NOMO-1 treated with dmso at 0.1 percent for 144 hours (cell line): Measurements from ENCODE around the gene DAAM2.

Experiments
- DNase-seq: peaks from one replicate; lab custom pipeline; 2025; ENCODE audit not compliant: unreplicated experiment; lab: John Stamatoyannopoulos, UW

Gene DAAM2

GRCh38 chr6:39884696-39885095 is 92.5 kb downstream of the DAAM2 start:
- DNase-seq, result no peak

DNA sequence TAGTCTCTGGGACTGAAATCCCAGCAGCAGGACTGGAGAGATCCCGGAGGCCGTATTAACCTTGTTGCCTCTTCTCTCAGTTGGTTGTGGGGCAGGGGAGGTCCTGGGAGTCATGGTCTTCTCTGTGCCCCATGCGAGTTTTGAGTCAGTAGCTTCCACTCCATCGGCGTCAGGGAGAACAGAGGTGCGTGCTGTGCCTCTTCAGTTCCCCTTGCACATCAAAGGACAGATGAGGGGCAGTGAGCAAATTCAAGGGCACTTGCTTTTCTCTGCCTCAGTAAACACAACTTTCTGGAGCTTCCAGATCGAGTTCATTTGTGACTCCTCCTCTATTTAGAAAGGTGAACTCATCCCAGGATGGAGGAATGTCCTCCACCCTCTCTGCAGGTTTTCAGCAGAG is 93.5 kb downstream of the DAAM2 start:
- no peak for DNase-seq

- no peak for DNase-seq
Measured at GRCh38 chr6:39886871-39887270, 94.7 kb downstream of the DAAM2 start.

DNA sequence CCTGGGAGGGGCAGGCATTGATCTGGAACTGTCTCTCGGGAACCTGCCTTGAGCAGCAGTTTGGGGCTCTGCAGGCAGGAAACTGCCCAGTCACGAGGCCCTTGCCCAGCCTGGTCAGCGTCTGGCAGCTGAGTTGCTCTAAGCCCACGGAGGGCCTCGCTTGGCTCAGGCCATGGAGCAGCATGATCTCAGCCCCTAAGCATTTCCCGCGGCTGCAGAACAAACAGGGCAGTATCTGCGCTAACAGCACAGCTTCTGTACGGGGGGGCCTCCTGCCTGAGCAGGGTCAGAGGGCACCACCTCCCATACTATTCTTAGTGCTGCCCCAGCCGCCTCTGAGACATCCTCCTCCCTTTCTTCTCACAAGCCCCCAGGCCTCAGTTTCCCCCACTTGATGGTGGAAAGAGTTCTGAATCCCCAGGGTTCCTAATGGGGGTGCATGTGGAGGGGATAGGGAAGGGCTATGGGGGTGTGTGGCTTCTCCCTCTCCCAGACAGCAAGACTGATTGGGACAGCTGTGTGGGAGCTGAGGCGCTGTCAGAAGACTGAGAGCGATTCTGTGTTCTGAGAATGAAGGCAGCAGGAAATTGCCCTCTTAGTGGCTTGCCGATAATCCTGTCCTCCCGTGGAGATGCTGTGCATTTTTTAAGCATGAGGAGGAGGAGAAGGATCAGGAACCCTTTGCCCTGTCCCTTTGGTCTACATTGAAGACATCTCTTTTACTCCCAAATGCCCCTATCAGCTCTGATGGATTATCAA is 95.7 kb downstream of the DAAM2 start:
- no peak for DNase-seq

GRCh38 chr6:39889229-39889628 is 97.1 kb downstream of the DAAM2 start:
- DNase-seq, result no peak

DNA sequence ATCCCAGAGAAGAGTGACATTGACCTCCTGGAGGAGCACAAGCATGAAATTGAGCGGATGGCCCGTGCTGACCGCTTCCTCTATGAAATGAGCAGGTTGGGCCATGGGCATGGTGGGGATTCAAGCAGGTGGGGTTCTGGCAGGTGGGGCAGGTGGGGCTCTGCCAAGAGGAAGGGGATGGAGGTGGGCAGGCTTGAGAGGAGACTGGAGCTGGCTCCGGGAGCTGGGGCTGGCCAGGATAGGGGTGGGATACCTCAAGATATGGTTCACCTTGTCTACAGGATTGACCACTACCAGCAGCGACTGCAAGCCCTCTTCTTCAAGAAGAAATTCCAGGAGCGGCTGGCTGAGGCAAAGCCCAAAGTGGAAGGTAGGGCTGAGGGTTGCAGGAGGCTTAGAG is 99.2 kb downstream of the DAAM2 start:
- DNase-seq, result no peak

- no peak for DNase-seq
Measured at GRCh38 chr6:39891976-39892375, 99.8 kb downstream of the DAAM2 start.

DNA sequence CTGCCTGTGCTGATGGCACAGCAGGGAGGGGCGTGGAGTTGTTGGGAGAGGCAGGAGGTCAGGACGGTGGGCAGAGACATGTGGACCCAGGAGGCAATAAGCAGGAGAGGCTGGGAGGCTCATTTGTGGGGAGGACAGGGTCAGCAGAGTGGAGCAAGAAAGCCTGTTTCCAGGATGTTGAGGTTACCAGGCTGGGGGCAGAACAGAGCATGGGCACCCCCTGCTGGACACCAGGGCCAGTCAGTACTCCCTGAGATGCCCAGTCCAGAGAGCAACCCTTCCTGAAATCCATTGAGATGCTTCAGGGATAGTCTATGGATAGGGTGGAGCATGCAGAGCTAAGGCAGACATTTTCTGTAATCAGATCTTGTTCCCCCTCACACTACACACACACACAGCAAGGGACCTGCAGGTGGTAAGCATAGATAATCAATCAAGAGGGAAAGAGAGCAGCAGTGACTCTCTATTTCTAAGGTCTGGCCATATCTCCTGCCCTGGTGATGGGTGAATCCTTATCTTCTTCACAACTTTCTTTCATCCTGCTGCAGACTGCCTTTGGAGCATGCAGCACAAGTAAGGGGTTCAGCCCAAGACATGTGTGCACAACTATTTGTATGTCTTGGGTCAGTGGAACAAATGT is 100.4 kb downstream of the DAAM2 start:
- no peak for DNase-seq

DNA sequence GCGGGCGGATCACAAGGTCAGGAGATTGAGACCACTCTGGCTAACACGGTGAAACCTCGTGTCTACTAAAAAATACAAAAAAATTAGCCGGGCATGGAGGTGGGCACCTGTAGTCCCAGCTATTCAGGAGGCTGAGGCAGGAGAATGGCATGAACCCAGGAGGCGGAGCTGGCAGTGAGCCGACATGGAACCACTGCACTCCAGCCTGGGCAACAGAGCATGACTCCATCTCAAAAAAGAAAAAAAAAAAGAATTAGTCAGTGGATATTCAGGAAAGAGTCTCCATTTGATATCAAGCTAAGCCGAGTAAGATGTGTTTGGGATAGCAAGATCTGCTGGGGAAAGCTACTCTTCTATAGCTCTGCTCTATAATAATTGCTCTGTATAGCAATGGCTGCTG is 101.1 kb downstream of the DAAM2 start:
- no peak for DNase-seq

DNA sequence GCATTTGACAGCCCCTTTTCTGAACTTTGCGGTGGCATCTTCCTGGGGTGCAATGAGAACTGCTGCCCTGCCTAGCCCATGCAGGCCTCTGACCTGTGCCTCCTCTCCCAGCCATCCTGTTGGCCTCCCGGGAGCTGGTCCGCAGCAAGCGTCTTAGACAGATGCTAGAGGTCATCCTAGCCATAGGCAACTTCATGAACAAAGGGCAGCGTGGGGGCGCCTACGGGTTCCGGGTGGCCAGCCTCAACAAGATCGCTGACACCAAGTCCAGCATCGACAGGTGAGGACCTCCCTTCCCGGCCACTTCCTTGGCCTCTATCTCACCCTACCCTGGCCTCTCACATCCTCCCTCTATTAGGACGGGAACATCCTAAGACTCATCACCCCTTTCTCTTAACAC is 104.5 kb downstream of the DAAM2 start:
- no peak for DNase-seq

GRCh38 chr6:39897698-39898097 is 105.5 kb downstream of the DAAM2 start:
- no peak for DNase-seq

- DNase-seq, result no peak
Measured at GRCh38 chr6:39898625-39899024, 106.4 kb downstream of the DAAM2 start.

DNA sequence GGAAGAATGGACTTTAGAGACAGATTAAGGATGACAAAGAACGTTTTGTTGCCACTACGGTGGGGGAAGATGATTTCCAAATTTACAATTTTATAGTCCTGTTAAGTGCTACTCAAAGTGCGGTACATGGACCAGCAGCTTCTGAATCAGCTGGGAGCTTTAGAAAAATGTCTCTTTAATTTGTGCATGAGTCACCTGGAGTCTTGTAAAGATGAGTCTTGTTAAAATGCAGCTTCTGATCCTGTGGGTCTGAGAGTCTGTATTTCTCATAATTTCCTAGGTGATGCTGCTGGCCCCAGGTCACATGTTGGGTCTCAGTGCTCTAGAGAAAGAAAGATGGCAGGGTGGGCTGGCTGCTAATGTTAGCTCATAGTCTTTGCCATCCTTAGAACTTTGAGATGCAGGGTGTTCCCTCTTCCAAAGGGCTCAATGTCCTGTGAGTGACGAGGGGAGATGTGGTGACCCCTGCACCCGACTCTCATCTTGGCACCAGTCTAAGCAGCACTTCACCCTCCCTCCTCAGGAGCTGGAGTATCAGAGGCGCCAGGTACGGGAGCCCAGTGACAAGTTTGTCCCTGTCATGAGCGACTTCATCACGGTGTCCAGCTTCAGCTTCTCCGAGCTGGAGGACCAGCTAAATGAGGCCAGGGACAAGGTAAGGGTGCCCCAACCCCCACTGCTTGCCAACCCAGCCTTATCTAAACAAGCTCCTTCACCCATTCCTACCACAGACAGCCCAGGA is 107.5 kb downstream of the DAAM2 start:
- DNase-seq, result no peak

DNA sequence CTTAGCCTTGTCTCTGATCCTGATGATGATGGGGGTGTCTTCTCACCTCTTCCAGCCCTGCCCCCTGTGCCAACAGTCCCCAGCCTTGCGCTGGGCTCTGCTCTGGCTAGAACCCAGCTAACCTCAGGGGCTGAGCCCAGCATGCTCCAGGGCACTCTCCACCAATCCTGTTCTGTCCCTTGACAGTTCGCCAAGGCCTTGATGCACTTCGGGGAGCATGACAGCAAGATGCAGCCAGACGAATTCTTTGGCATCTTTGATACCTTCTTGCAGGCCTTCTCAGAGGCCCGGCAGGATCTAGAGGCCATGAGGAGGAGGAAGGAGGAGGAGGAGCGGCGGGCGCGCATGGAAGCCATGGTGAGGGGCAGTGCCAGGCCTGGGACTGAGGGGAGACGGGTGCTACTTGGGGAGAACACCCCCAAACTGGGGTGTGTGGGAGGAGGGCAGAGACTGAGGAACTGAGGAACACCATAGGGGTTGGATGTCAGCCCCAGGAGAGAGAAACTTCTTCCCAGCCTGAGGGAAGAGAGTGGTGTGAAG is 109.0 kb downstream of the DAAM2 start:
- no peak for DNase-seq

DNA sequence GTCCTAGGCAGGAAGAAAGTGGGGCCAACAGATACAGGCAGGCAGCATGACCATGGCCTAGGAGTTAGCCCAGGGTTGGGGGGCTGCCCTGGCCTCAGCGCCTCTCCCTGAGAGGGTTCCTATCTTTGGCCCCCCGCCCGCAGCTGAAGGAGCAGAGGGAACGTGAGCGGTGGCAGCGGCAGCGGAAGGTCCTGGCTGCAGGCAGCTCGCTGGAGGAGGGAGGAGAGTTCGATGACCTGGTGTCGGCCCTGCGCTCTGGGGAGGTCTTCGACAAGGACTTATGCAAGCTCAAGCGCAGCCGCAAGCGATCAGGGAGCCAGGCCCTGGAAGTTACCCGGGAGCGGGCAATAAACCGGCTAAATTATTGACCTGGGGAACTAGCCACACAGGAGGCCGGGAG is 109.5 kb downstream of the DAAM2 start:
- no peak for DNase-seq

DNA sequence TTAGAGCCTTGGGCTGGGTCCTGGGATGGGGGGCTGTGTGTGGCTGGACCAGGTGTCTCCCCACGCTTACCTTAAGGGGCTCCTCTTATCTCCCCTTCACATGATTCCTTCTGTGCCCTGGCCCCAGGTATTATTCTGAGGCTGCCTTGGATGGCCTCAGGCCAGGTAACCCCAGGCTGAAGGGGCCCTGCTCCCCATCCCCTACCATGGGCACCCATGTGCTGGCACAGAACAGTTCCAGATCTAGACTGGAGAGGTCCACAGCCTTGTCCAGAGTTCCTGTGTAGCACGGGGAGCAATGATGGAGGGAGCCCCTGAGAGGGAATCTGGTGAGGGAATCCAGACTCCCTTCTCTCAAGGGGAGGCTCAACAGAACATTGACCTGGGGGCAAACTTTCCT is 110.0 kb downstream of the DAAM2 start:
- no peak for DNase-seq

- no peak for DNase-seq
Measured at GRCh38 chr6:39902786-39903465, 110.8 kb downstream of the DAAM2 start.

GRCh38 chr6:39903656-39904055 is 111.5 kb downstream of the DAAM2 start:
- no peak for DNase-seq

GRCh38 chr6:39904946-39905639 is 112.9 kb downstream of the DAAM2 start:
- no peak for DNase-seq

GRCh38 chr6:39905640-39905975 is 113.4 kb downstream of the DAAM2 start:
- no peak for DNase-seq

DNA sequence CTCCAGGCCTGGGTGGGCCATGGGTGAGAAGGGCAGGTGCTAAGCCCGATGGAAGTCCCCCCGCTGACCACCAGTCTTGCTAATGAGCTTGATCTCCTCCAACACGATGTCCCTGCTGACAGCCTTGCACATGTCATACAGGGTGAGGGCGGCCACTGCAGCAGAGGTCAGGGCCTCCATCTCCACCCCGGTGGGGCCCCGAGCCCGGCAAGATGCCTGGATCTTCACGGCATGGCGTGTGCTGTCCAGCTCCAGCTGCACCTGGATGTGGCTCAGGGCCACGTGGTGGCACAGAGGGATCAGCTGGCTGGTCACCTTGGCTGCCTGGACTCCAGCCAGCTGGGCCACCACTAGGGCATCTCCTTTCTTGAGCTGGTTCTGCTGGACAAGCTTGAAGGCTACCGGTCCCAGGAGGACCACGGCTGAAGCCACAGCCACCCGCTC is 114.2 kb downstream of the DAAM2 start:
- DNase-seq, result no peak
